HCT116 (cell line): ENCODE measurements around the gene HTR3A.

Experiments
- CTCF ChIP-seq, 3 experiments: fragments of 200-600 bp in 1 of 3; sonication (generic) in 1 of 3; IDR thresholded peaks in 2 of 3; conservative IDR thresholded peaks in 1 of 3; 2 replicates each; pipeline ENCODE4 v1.5.1; 2012 to 2017; ENCODE audit warnings: low read depth in 2 of 3, low read length in 2 of 3, antibody characterized with exemption in 1 of 3, borderline replicate concordance in 1 of 3, control low read depth in 1 of 3, mild to moderate bottlenecking in 1 of 3, mixed read lengths in 1 of 3, mixed run types in 1 of 3, moderate library complexity in 1 of 3; ENCODE audit not compliant: insufficient read depth in 1 of 3
- EGR1 ChIP-seq: IDR thresholded peaks from 2 replicates; pipeline ENCODE4 v1.6.1; 2012; ENCODE audit warnings: low read depth
- ELF1 ChIP-seq: IDR thresholded peaks from 2 replicates; pipeline ENCODE4 v1.6.1; 2012; ENCODE audit warnings: low read depth, borderline replicate concordance
- EZH2 ChIP-seq: fragments of 200-600 bp; sonication (generic); IDR thresholded peaks from 2 replicates; pipeline ENCODE4 v1.6.1; 2017; ENCODE audit warnings: antibody characterized with exemption, mixed run types
- EZH2phosphoT487 ChIP-seq: fragments of 200-600 bp; IDR thresholded peaks from 2 replicates; pipeline ENCODE4 v1.6.1; 2018; ENCODE audit warnings: antibody characterized with exemption, borderline replicate concordance
- JUND ChIP-seq: IDR thresholded peaks from 2 replicates; pipeline ENCODE4 v1.6.1; 2012
- MAX ChIP-seq: IDR thresholded peaks from 2 replicates; pipeline ENCODE4 v1.6.1; 2012
- POLR2A ChIP-seq: IDR thresholded peaks from 2 replicates; pipeline ENCODE4 v1.7.0; 2011; ENCODE audit warnings: borderline replicate concordance; ENCODE audit not compliant: insufficient read depth, insufficient read length; ENCODE audit errors: extremely low read depth
- POLR2AphosphoS5 ChIP-seq: IDR thresholded peaks from 2 replicates; pipeline ENCODE4 v1.6.1; 2011; ENCODE audit warnings: mild to moderate bottlenecking, low read depth, low read length, moderate library complexity
- RAD21 ChIP-seq: IDR thresholded peaks from 2 replicates; pipeline ENCODE4 v1.6.1; 2012; ENCODE audit warnings: low read depth, mild to moderate bottlenecking
- REST ChIP-seq: IDR thresholded peaks from 2 replicates; pipeline ENCODE4 v1.6.1; 2012; ENCODE audit warnings: low read depth
- SIN3A ChIP-seq: IDR thresholded peaks from 2 replicates; pipeline ENCODE4 v1.6.1; 2012; ENCODE audit warnings: low read depth
- ZBTB33 ChIP-seq: IDR thresholded peaks from 2 replicates; pipeline ENCODE4 v1.6.1; 2011; ENCODE audit warnings: mild to moderate bottlenecking, low read length, moderate library complexity; ENCODE audit not compliant: insufficient replicate concordance; ENCODE audit errors: extremely low read depth
- ZNF274 ChIP-seq: fragments of 200-500 bp; sonication (Bioruptor generic); IDR thresholded peaks from 2 replicates; pipeline ENCODE4 v1.6.1; 2014; ENCODE audit warnings: mild to moderate bottlenecking, low read depth, low read length, inconsistent platforms

GRCh38 chr11:114034956-114035355 is 60.0 kb downstream of the HTR3A start:
- TF ChIP-seq POLR2A (no peak), EZH2 (no peak), EGR1 (no peak), POLR2AphosphoS5 (no peak), REST (no peak), ZNF274 (no peak), CTCF (IDR thresholded peaks at IDR 0.05 in 2 of 3, conservative IDR thresholded peaks at IDR 0.05 in 1 of 3; ENCODE audit: borderline replicate concordance in 1 of 3, insufficient read depth in 1 of 3, low read depth in 2 of 3, low read length in 2 of 3) (no peak), EZH2phosphoT487 (no peak), ELF1 (no peak), SIN3A (no peak), JUND (no peak), ZBTB33 (no peak), MAX (no peak), RAD21 (no peak)
